Gastrocnemius medialis (tissue), 4 donors: Measurements from ENCODE around the gene RMDN2.

Experiments used
- POLR2A ChIP-seq, 2 donors: fragments of 450-650 bp; IDR thresholded peaks; one replicate each; pipeline ENCODE4 v1.6.1; 2017; ENCODE audit warnings: antibody characterized with exemption in 2 of 2, mild to moderate bottlenecking in 2 of 2, moderate library complexity in 2 of 2
- TF ChIP-seq, protein P1 (sequence below), 5 experiments: fragments of 450-650 bp in 3 of 5; fragments of 200-600 bp in 2 of 5; sonication (generic) in 2 of 5; IDR thresholded peaks in 4 of 5; conservative IDR thresholded peaks in 1 of 5; 1 replicate in 4 of 5; 2 replicates in 1 of 5; pipeline ENCODE4 v1.5.1; 2016 to 2019; ENCODE audit warnings: antibody characterized with exemption in 5 of 5, mild to moderate bottlenecking in 3 of 5, moderate library complexity in 3 of 5

DNA sequence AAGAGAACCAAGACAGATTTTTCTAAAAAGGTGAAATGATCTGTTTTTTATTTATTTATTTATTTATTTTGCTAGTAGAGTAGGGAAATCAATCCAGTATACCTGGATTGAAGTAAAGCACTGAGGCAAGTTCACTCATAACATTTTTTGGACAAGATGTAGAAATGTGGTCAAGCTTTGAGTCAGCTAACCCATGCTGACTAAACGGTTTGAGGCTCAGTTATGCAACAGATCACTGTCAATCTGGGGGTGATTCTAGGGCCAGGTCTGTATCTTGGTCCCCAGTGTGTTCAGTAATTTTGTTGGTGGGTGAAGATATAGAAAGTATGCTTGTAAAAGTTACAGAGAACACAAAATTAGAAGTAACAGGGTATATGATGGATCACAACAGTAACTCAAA is 60.2 kb downstream of the RMDN2 start:
- TF ChIP-seq, protein P1, sequence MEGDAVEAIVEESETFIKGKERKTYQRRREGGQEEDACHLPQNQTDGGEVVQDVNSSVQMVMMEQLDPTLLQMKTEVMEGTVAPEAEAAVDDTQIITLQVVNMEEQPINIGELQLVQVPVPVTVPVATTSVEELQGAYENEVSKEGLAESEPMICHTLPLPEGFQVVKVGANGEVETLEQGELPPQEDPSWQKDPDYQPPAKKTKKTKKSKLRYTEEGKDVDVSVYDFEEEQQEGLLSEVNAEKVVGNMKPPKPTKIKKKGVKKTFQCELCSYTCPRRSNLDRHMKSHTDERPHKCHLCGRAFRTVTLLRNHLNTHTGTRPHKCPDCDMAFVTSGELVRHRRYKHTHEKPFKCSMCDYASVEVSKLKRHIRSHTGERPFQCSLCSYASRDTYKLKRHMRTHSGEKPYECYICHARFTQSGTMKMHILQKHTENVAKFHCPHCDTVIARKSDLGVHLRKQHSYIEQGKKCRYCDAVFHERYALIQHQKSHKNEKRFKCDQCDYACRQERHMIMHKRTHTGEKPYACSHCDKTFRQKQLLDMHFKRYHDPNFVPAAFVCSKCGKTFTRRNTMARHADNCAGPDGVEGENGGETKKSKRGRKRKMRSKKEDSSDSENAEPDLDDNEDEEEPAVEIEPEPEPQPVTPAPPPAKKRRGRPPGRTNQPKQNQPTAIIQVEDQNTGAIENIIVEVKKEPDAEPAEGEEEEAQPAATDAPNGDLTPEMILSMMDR (IDR thresholded peaks at IDR 0.05 in 4 of 5, conservative IDR thresholded peaks at IDR 0.05 in 1 of 5) = no peak
- TF ChIP-seq POLR2A (IDR thresholded peaks at IDR 0.05) = no peak
